Adrenal gland (tissue), 5 donors: ENCODE measurements around the gene DCP2.

Source experiments
- CTCF ChIP-seq, 6 experiments: fragments of 450-650 bp in 4 of 6; fragments of 200-600 bp in 2 of 6; sonication (generic) in 1 of 6; IDR thresholded peaks; 1 replicate in 5 of 6; 2 replicates in 1 of 6; pipeline versions ENCODE4 v1.5.1 to v1.8.0; 2016 to 2021; ENCODE audit warnings: antibody characterized with exemption in 6 of 6, mild to moderate bottlenecking in 2 of 6, moderate library complexity in 1 of 6
- POLR2A ChIP-seq, 2 donors: fragments of 450-650 bp; IDR thresholded peaks; one replicate each; pipeline ENCODE4 v1.6.1; 2017; ENCODE audit warnings: antibody characterized with exemption in 2 of 2, mild to moderate bottlenecking in 2 of 2, moderate library complexity in 1 of 2
- donor health status: DM: no; HTN: no; CAD: no.

- TF ChIP-seq CTCF (IDR thresholded peaks at IDR 0.05) = no peak
- TF ChIP-seq POLR2A (IDR thresholded peaks at IDR 0.05) = no peak
These were observed 80.4 kb downstream of the DCP2 start for GRCh38 chr5:113056988-113057387.
